ENCODE data around the gene SLC25A39. TPM values are rescaled to one million over a fixed set of nuclear protein-coding genes. Genes with fewer than 3 reads are reported as not detected.
A peak's percentile ranks its signal among the peaks of the same experiment; 100 is the strongest.
"Not testable (repeated sequence)": the region's sequence is repeated elsewhere in the genome, so short reads cannot be mapped to it uniquely, and the experiment has no call there.

The SLC25A39 gene
- total and polyA plus RNA-seq, 2 of the 13 experiments (the other 11 are each of a cell fraction or from before 2014, with no cell fraction given) = 144 to 151 TPM

DNA sequence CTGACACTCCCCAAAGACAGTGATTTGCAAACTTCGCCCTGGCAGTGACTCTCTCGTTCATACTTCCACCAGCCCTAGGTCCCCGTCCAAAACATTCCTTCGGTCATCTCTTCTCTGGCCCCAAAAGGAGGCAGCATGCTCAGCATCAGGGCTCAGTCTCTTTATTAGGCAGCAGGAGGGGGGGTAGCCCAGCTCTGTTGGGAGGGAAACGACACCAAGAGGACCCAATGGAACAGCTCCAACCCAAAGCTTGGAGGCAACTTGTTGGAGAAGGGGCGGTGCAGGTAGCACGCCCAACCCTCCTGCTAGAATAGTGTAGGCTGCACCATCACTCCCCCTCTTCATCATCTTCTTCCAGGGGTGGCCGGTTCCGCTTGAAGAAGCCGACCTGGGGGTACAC is 47.4 kb upstream of the SLC25A39 start:
- peaks cover 90% of the 10 kb centered on the region for H3K4me1 ChIP-seq (ENCODE audit: insufficient read depth, low read length)
- intact Hi-C loops (cut with micrococcal nuclease; ENCODE audit: unreplicated experiment) = no loop called here
- ChIA-PET POLR2A (interaction anchor here (2.1 kb wide), 1 partner anchor 14 kb away, joined by 6 read pairs; no protein-coding TSS in a partner anchor), CTCF (ENCODE audit: low intra/inter-chr PET ratio, low total read pairs) (no interaction called here)
- no peak overlapping the region for H3K9ac ChIP-seq (ENCODE audit: insufficient read depth, low read depth, low read length)
- TF ChIP-seq MBD4 (IDR thresholded peaks at IDR 0.05; ENCODE audit: borderline replicate concordance, low read length) = no peak
- TF ChIP-seq ZNF350 (CRISPR knock-in tag; IDR thresholded peaks at IDR 0.05; ENCODE audit: borderline replicate concordance, low read depth) = 0 out of 2 replicates have a peak, but pooled peaks have one; percentile 39
- 0 out of 2 replicates have a peak, but pooled peaks have one; percentile 3 for TF ChIP-seq SP2 (CRISPR knock-in tag; IDR thresholded peaks at IDR 0.05)
- H2AFZ ChIP-seq (ENCODE audit: low read length) = no peak overlapping the region
- peak overlapping the region; percentile 25; the same call in 1 of the 2 replicates for H3K4me2 ChIP-seq (ENCODE audit: low read depth, low read length)
- no peaks in the 10 kb centered on the region for H3K79me2 ChIP-seq (ENCODE audit: insufficient read depth, low read length)
- no peak overlapping the region; a peak in 1 of 6 replicates for H3K4me3 ChIP-seq (replicated peaks in 1 of 3; ENCODE audit: insufficient read depth in 1 of 3, low read depth in 2 of 3, low read length in 3 of 3)
- FAIRE-seq (no peak), DNase-seq (ENCODE audit: low spot score) (no peak), ATAC-seq (no peak)
- 64% methylated on average over 10 of the region's 10 CpGs for WGBS (ENCODE audit: low lambda C conversion rate)
- no peak overlapping the region for H3K27ac ChIP-seq (ENCODE audit: extremely low read length, insufficient read depth, low read length)
- H4K20me1 ChIP-seq (ENCODE audit: insufficient read depth, low read length) = no peaks in the 10 kb centered on the region; the same call in 1 of the 2 replicates
- no peaks in the 10 kb centered on the region for H3K36me3 ChIP-seq (replicated peaks in 1 of 2; ENCODE audit: control insufficient read depth in 1 of 2, insufficient read depth in 2 of 2, low read length in 2 of 2)
- H3K27me3 ChIP-seq (ENCODE audit: control insufficient read depth in 1 of 2, insufficient read depth in 2 of 2, low read length in 2 of 2) = no peaks in the 10 kb centered on the region
- no peaks in the 10 kb centered on the region for H3K9me3 ChIP-seq (ENCODE audit: low read length)
- BruUV-seq (replicated peaks) = no TSS peak
- in situ Hi-C loops (cut with HindIII; ENCODE audit: extremely low pct_ligation_motif_present, low pct_unique_long_range_greater_than_20kb) = no loop called here

DNA sequence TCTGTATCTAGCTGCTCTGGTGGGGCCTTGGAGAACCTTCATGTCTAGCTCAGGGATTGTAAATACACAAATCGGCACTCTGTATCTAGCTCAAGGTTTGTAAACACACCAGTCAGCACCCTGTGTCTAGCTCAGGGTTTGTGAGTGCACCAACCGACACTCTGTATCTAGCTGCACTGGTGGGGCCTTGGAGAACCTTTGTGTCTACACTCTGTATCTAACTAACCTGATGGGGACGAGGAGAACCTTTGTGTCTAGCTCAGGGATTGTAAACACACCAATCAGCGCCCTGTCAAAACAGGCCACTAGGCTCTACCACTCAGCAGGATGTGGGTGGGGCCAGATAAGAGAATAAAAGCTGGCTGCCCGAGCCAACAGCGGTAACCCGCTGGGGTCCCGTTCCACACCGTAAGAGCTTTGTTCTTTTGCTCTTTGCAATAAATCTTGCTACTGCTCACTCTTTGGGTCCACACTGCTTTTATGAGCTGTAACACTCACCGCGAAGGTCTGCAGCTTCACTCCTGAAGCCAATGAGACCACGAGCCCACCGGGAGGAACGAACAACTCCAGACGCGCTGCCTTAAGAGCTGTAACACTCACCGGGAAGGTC is 44.9 kb upstream of the SLC25A39 start:
- H3K9me3 ChIP-seq (ENCODE audit: low read length); H2AFZ ChIP-seq (ENCODE audit: low read length); H3K27me3 ChIP-seq (ENCODE audit: control insufficient read depth in 1 of 2, insufficient read depth in 2 of 2, low read length in 2 of 2); ATAC-seq; H3K9ac ChIP-seq (ENCODE audit: insufficient read depth, low read depth, low read length); H3K79me2 ChIP-seq (ENCODE audit: insufficient read depth, low read length); CTCF ChIA-PET (ENCODE audit: low intra/inter-chr PET ratio, low total read pairs); intact Hi-C loops (cut with micrococcal nuclease; ENCODE audit: unreplicated experiment); in situ Hi-C loops (cut with HindIII; ENCODE audit: extremely low pct_ligation_motif_present, low pct_unique_long_range_greater_than_20kb); H3K36me3 ChIP-seq (replicated peaks in 1 of 2; ENCODE audit: control insufficient read depth in 1 of 2, insufficient read depth in 2 of 2, low read length in 2 of 2); BruUV-seq (replicated peaks); H4K20me1 ChIP-seq (ENCODE audit: insufficient read depth, low read length): not testable (repeated sequence)
- Histone ChIP-seq H3K4me1 (ENCODE audit: insufficient read depth, low read length) (peaks cover 79% of the 10 kb centered on the region), H3K4me3 (replicated peaks in 1 of 3; ENCODE audit: insufficient read depth in 1 of 3, low read depth in 2 of 3, low read length in 3 of 3) (peak overlapping the region in 1 of 3 experiments; percentile 45; a peak in 1 of 6 replicates), H3K27ac (ENCODE audit: extremely low read length, insufficient read depth, low read length) (peak overlapping the region; percentile 61), H3K4me2 (ENCODE audit: low read depth, low read length) (peak overlapping the region; percentile 58)
- POLR2A ChIA-PET = interaction anchor here (0.6 to 2.0 kb wide), 8 partner anchors 8 to 183 kb away, joined by 3 to 12 read pairs (median 4); partner anchors contain the start of genes GRN and TMUB2
- peak; percentile 77 for DNase-seq (ENCODE audit: low spot score)
- WGBS (ENCODE audit: low lambda C conversion rate) = 46% methylated on average over 16 of the region's 17 CpGs
- FAIRE-seq = peak; percentile 74
- TF ChIP-seq YEATS2 (CRISPR knock-in tag; IDR thresholded peaks at IDR 0.05; ENCODE audit: borderline replicate concordance) (peak; percentile 79; the same call in 1 of the 2 replicates), GATA4 (IDR thresholded peaks at IDR 0.05; ENCODE audit: borderline replicate concordance, low read depth) (0 out of 2 replicates have a peak, but pooled peaks have one; percentile 41), SP5 (CRISPR knock-in tag; IDR thresholded peaks at IDR 0.05; ENCODE audit: borderline replicate concordance, low read depth) (peak; percentile 36; the same call in 1 of the 2 replicates), ZNF644 (CRISPR knock-in tag; IDR thresholded peaks at IDR 0.05; ENCODE audit: low read depth) (0 out of 2 replicates have a peak, but pooled peaks have one; percentile 14), SOX5 (CRISPR knock-in tag; IDR thresholded peaks at IDR 0.05; ENCODE audit: borderline replicate concordance) (peak; percentile 77; the same call in 1 of the 2 replicates), SP2 (CRISPR knock-in tag; IDR thresholded peaks at IDR 0.05) (0 out of 2 replicates have a peak, but pooled peaks have one; percentile 17), POLR2AphosphoS5 (IDR thresholded peaks at IDR 0.05; ENCODE audit: low read depth, low read length) (peak; percentile 77), ZNF556 (CRISPR knock-in tag; IDR thresholded peaks at IDR 0.05; ENCODE audit: borderline replicate concordance) (peak; percentile 33; the same call in 1 of the 2 replicates), FOXO1 (CRISPR knock-in tag; IDR thresholded peaks at IDR 0.05) (peak; percentile 9; the same call in 1 of the 2 replicates)
- TF ChIP-seq, protein P1, sequence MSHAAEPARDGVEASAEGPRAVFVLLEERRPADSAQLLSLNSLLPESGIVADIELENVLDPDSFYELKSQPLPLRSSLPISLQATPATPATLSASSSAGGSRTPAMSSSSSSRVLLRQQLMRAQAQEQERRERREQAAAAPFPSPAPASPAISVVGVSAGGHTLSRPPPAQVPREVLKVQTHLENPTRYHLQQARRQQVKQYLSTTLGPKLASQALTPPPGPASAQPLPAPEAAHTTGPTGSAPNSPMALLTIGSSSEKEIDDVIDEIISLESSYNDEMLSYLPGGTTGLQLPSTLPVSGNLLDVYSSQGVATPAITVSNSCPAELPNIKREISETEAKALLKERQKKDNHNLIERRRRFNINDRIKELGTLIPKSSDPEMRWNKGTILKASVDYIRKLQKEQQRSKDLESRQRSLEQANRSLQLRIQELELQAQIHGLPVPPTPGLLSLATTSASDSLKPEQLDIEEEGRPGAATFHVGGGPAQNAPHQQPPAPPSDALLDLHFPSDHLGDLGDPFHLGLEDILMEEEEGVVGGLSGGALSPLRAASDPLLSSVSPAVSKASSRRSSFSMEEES (CRISPR knock-in tag; IDR thresholded peaks at IDR 0.05) = peak; percentile 23; the same call in 1 of the 2 replicates
- TF ChIP-seq, protein P2, sequence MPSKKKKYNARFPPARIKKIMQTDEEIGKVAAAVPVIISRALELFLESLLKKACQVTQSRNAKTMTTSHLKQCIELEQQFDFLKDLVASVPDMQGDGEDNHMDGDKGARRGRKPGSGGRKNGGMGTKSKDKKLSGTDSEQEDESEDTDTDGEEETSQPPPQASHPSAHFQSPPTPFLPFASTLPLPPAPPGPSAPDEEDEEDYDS (CRISPR knock-in tag; IDR thresholded peaks at IDR 0.05) = peak; percentile 98
- TF ChIP-seq, protein P3, sequence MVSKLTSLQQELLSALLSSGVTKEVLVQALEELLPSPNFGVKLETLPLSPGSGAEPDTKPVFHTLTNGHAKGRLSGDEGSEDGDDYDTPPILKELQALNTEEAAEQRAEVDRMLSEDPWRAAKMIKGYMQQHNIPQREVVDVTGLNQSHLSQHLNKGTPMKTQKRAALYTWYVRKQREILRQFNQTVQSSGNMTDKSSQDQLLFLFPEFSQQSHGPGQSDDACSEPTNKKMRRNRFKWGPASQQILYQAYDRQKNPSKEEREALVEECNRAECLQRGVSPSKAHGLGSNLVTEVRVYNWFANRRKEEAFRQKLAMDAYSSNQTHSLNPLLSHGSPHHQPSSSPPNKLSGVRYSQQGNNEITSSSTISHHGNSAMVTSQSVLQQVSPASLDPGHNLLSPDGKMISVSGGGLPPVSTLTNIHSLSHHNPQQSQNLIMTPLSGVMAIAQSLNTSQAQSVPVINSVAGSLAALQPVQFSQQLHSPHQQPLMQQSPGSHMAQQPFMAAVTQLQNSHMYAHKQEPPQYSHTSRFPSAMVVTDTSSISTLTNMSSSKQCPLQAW (CRISPR knock-in tag; IDR thresholded peaks at IDR 0.05) = peak; percentile 54
